ENCODE measurements around the gene ADAM23. TPM values are rescaled to one million over a fixed set of nuclear protein-coding genes. Genes with fewer than 3 reads are reported as not detected.

ADAM23 gene
- total RNA-seq, 1 donor from 2014 or later: 61.2 TPM

- DNase-seq: peak; percentile 18
- Histone ChIP-seq H3K36me3 (no peaks in the 10 kb centered on the region), H3K4me3 (peak overlapping the region; percentile 77), H3K9me3 (replicated peaks) (no peaks in the 10 kb centered on the region), H3K27ac (replicated peaks) (peak overlapping the region; percentile 90), H3K27me3 (ENCODE audit: low read depth) (peaks cover 43% of the 10 kb centered on the region), H3K4me1 (peaks cover 44% of the 10 kb centered on the region)
- TF ChIP-seq CTCF (IDR thresholded peaks at IDR 0.05; ENCODE audit: borderline replicate concordance): no peak
- intact Hi-C loops (cut with micrococcal nuclease): no loop called here
Measured at GRCh38 chr2:206443735-206444527, 599 bp downstream of the ADAM23 start.

- Histone ChIP-seq H3K9me3 (replicated peaks) (no peaks in the 10 kb centered on the region), H3K36me3 (peaks cover under 1% of the 10 kb centered on the region), H3K27ac (replicated peaks) (peak overlapping the region; percentile 32), H3K4me3 (peak overlapping the region; percentile 77), H3K4me1 (peaks cover 44% of the 10 kb centered on the region), H3K27me3 (ENCODE audit: low read depth) (peaks cover 29% of the 10 kb centered on the region)
- intact Hi-C loops (cut with micrococcal nuclease): no loop called here
- TF ChIP-seq CTCF (IDR thresholded peaks at IDR 0.05; ENCODE audit: borderline replicate concordance): no peak
- no peak for DNase-seq
Measured at GRCh38 chr2:206445948-206446347, 2.6 kb downstream of the ADAM23 start.

GRCh38 chr2:206452242-206452641 is 8.9 kb downstream of the ADAM23 start:
- TF ChIP-seq CTCF (IDR thresholded peaks at IDR 0.05; ENCODE audit: borderline replicate concordance): no peak
- Histone ChIP-seq H3K9me3 (replicated peaks) (no peaks in the 10 kb centered on the region), H3K4me3 (no peak overlapping the region), H3K27me3 (ENCODE audit: low read depth) (no peaks in the 10 kb centered on the region), H3K4me1 (peaks cover 29% of the 10 kb centered on the region), H3K36me3 (peaks cover 3% of the 10 kb centered on the region), H3K27ac (replicated peaks) (peak overlapping the region; percentile 80)
- intact Hi-C loops (cut with micrococcal nuclease): no loop called here
- DNase-seq: no peak

- H3K4me3 ChIP-seq: peak overlapping the region; percentile 52
- no peak for TF ChIP-seq CTCF (IDR thresholded peaks at IDR 0.05; ENCODE audit: borderline replicate concordance)
- peak overlapping the region; percentile 80 for H3K27ac ChIP-seq (replicated peaks)
- no peak for DNase-seq
- H3K9me3 ChIP-seq (replicated peaks): no peaks in the 10 kb centered on the region
- H3K4me1 ChIP-seq: peaks cover 30% of the 10 kb centered on the region
- H3K36me3 ChIP-seq: peaks cover 3% of the 10 kb centered on the region
- intact Hi-C loops (cut with micrococcal nuclease): no loop called here
- no peaks in the 10 kb centered on the region for H3K27me3 ChIP-seq (ENCODE audit: low read depth)
Measured at GRCh38 chr2:206452750-206453149, 9.4 kb downstream of the ADAM23 start.

- peaks cover 46% of the 10 kb centered on the region for H3K4me1 ChIP-seq
- peaks cover under 1% of the 10 kb centered on the region for H3K36me3 ChIP-seq
- DNase-seq: no peak
- intact Hi-C loops (cut with micrococcal nuclease): no loop called here
- no peak overlapping the region for H3K4me3 ChIP-seq
- H3K27me3 ChIP-seq (ENCODE audit: low read depth): no peaks in the 10 kb centered on the region
- TF ChIP-seq CTCF (IDR thresholded peaks at IDR 0.05; ENCODE audit: borderline replicate concordance): no peak
- H3K9me3 ChIP-seq (replicated peaks): no peaks in the 10 kb centered on the region
- H3K27ac ChIP-seq (replicated peaks): peak overlapping the region; percentile 23
Measured at GRCh38 chr2:206456078-206456754, 12.9 kb downstream of the ADAM23 start.

Measured in left ventricle myocardium inferior (tissue), 1 donor.